Measurements from ENCODE around the gene SPEM1. TPM values are rescaled to one million over a fixed set of nuclear protein-coding genes. Genes with fewer than 3 reads are reported as not detected.

Gene SPEM1
- total RNA-seq, 1 experiment from 2014 or later, result 0.33 TPM

DNA sequence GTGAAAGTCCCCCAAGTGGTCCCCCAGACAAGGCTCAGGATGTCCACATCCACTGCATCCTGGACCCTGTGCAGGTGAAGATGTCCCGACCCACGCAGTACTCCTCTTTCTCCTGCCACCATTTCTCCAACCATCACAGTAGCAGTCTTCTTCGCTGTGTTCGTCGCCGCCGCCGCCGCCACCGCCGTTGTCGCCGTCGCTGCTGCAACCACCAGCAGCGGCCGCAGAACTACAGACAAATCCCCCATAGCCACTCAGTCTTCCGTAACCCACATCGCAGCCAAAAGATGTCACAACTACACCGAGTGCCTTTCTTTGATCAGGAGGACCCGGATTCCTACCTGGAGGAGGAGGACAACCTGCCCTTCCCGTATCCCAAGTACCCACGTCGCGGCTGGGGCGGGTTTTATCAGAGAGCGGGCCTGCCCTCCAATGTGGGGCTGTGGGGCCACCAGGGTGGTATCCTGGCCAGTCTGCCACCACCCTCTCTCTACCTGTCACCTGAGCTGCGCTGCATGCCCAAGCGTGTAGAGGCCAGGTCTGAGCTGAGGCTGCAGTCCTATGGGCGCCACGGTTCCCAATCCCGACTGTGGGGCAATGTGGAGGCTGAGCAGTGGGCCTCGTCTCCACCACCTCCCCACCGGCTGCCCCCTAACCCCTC is 6.2 kb downstream of the SPEM1 start:
- H2BK15ac ChIP-seq (ENCODE audit: low read depth, low read length), result no peak overlapping the region
- H4K5ac ChIP-seq (ENCODE audit: insufficient read length, low read depth, low read length), result no peak overlapping the region
- DNase-seq, result no peak
- Mint-ChIP-seq H3K36me3 (ENCODE audit: insufficient read depth in 1 of 3, low read depth in 3 of 3) (no peaks in the 10 kb centered on the region), H3K27me3 (ENCODE audit: low read depth) (peaks cover 13% of the 10 kb centered on the region), H3K4me3 (no peak overlapping the region), H3K27ac (no peak overlapping the region; a peak in 1 of 7 replicates), H3K9me3 (no peaks in the 10 kb centered on the region; a peak in 1 of 5 replicates), H3K4me1 (no peaks in the 10 kb centered on the region)
- no peaks in the 10 kb centered on the region for H4K20me1 ChIP-seq (ENCODE audit: control insufficient read depth, insufficient read depth, insufficient read length)
- H3K4ac ChIP-seq (ENCODE audit: low read depth, low read length), result no peak overlapping the region
- no peaks in the 10 kb centered on the region for H3K4me1 ChIP-seq (ENCODE audit: insufficient read depth, low read length)
- no peaks in the 10 kb centered on the region; the same call in 1 of the 2 replicates for H3K27me3 ChIP-seq (ENCODE audit: insufficient read depth, low read length)
- no peak overlapping the region for H2AFZ ChIP-seq (ENCODE audit: low read length)
- H2BK20ac ChIP-seq (ENCODE audit: low read depth, low read length, poor library complexity, severe bottlenecking), result no peak overlapping the region
- no peak overlapping the region for H2BK12ac ChIP-seq (ENCODE audit: insufficient read length, low read depth, low read length)
- H2BK120ac ChIP-seq (ENCODE audit: low read depth, low read length, poor library complexity, severe bottlenecking), result no peak overlapping the region
- H3K23me2 ChIP-seq (ENCODE audit: insufficient read length, low read depth, low read length, poor library complexity, severe bottlenecking), result no peaks in the 10 kb centered on the region
- no peak overlapping the region for H3K4me2 ChIP-seq (ENCODE audit: insufficient read depth, insufficient read length, low read length)
- no peak overlapping the region for H4K8ac ChIP-seq (replicated peaks; ENCODE audit: insufficient read length, low read depth, low read length)
- no peak overlapping the region for H3K9ac ChIP-seq (ENCODE audit: extremely low read depth, insufficient read length, low read length)
- H3K79me1 ChIP-seq (ENCODE audit: insufficient read depth, low read depth, low read length, poor library complexity, severe bottlenecking), result no peaks in the 10 kb centered on the region
- H4K91ac ChIP-seq (ENCODE audit: insufficient read length, low read depth, low read length), result no peak overlapping the region
- no peak overlapping the region for H3K23ac ChIP-seq (ENCODE audit: insufficient read length, low read depth, low read length)
- H3K9me3 ChIP-seq (ENCODE audit: control insufficient read depth, low read depth, low read length), result no peaks in the 10 kb centered on the region
- H3K18ac ChIP-seq (ENCODE audit: insufficient read length, low read depth, low read length), result no peak overlapping the region
- H3K79me2 ChIP-seq (ENCODE audit: insufficient read depth, low read length), result no peaks in the 10 kb centered on the region
- no peak overlapping the region for H3K56ac ChIP-seq (ENCODE audit: insufficient read length, low read depth, low read length)
- no peak overlapping the region for H3K14ac ChIP-seq (ENCODE audit: insufficient read depth, low read length)
- no peak overlapping the region for H3T11ph ChIP-seq (ENCODE audit: low read length)
- H2BK5ac ChIP-seq (ENCODE audit: insufficient read length, low read length), result no peak overlapping the region
- TF ChIP-seq, protein P1, sequence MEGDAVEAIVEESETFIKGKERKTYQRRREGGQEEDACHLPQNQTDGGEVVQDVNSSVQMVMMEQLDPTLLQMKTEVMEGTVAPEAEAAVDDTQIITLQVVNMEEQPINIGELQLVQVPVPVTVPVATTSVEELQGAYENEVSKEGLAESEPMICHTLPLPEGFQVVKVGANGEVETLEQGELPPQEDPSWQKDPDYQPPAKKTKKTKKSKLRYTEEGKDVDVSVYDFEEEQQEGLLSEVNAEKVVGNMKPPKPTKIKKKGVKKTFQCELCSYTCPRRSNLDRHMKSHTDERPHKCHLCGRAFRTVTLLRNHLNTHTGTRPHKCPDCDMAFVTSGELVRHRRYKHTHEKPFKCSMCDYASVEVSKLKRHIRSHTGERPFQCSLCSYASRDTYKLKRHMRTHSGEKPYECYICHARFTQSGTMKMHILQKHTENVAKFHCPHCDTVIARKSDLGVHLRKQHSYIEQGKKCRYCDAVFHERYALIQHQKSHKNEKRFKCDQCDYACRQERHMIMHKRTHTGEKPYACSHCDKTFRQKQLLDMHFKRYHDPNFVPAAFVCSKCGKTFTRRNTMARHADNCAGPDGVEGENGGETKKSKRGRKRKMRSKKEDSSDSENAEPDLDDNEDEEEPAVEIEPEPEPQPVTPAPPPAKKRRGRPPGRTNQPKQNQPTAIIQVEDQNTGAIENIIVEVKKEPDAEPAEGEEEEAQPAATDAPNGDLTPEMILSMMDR (conservative IDR thresholded peaks at IDR 0.05), result no peak
- WGBS (ENCODE audit: extremely low coverage, insufficient read length, low lambda C conversion rate), result no CpG with 5 or more reads among the region's 33 CpGs
- no peak overlapping the region for H3K27ac ChIP-seq (ENCODE audit: insufficient read length, low read depth, low read length)
- no peak overlapping the region for H2AK5ac ChIP-seq (ENCODE audit: insufficient read length, low read length)
